GM12872 (cell line): ENCODE data around the gene CPLX3.

Source experiments
- TF ChIP-seq, protein P1 (sequence below): IDR thresholded peaks from 3 replicates; pipeline ENCODE4 v1.5.1; 2011; ENCODE audit warnings: low read depth, mild to moderate bottlenecking, low read length, moderate library complexity; ENCODE audit not compliant: insufficient read depth

Gene CPLX3

DNA sequence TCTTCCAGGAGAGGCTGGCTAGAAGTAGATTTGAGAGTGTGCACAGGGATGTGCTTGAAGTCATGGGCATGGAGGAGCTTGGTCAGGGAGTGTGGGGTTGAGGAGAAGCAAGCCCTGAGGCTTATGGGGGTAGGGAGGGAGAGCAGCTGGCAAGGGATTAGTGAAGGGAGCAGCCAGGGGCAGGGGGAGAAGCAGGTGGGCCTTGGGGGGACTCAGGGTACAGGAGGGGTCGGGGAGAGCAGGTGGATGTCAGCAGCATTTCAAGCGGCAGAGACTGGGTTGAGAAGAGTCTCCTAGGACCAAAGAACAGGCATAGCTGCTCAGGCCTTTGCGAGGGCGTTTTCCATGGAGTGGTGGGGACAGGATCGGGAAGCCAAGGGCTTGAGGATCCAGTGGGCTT lies 17.2 kb upstream of the CPLX3 start:
- TF ChIP-seq, protein P1, sequence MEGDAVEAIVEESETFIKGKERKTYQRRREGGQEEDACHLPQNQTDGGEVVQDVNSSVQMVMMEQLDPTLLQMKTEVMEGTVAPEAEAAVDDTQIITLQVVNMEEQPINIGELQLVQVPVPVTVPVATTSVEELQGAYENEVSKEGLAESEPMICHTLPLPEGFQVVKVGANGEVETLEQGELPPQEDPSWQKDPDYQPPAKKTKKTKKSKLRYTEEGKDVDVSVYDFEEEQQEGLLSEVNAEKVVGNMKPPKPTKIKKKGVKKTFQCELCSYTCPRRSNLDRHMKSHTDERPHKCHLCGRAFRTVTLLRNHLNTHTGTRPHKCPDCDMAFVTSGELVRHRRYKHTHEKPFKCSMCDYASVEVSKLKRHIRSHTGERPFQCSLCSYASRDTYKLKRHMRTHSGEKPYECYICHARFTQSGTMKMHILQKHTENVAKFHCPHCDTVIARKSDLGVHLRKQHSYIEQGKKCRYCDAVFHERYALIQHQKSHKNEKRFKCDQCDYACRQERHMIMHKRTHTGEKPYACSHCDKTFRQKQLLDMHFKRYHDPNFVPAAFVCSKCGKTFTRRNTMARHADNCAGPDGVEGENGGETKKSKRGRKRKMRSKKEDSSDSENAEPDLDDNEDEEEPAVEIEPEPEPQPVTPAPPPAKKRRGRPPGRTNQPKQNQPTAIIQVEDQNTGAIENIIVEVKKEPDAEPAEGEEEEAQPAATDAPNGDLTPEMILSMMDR, result no peak

DNA sequence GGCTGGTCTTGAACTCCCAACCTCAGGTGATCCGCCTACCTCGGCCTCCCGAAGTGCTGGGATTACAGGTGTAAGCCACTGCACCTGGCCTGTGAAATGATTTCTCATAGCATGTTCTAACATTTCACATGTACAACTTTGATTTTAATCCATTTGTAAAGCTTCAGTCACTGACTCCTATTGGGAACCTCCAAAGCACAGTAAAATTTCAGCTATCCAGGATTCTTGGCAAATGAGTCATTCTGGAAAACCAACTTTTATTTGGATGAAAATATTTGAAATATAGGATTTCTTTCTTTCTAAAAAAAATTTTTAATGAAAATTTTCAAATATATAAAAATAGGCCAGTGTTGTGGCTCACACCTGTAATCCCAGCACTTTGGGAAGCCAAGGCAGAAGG lies 16.5 kb upstream of the CPLX3 start:
- TF ChIP-seq, protein P1, result no peak

DNA sequence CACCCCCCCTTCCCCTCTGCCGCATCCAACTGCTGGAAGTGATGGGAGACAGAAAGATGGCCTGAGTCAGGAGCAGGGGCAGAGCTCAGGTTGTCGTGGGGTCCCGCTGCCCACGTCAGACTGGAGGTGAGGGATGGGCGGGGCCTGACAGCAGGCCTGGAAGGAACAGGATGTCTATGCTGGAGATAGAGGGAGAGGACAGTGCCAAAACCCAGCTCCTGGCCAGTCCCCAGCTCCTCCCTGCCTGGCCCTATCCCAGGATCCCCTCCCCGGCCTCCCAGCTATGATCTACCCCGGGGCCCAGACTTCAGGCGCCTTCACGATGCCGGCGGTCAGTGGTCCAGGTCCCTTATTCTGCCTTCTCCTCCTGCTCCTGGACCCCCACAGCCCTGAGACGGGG lies 13.9 kb upstream of the CPLX3 start, which contains the start of gene LMAN1L:
Gene LMAN1L (plus strand): TSS at position 303 of the 400 bp plus-strand sequence. CDS start 20 bp downstream, at position 323.
- TF ChIP-seq, protein P1, result no peak

DNA sequence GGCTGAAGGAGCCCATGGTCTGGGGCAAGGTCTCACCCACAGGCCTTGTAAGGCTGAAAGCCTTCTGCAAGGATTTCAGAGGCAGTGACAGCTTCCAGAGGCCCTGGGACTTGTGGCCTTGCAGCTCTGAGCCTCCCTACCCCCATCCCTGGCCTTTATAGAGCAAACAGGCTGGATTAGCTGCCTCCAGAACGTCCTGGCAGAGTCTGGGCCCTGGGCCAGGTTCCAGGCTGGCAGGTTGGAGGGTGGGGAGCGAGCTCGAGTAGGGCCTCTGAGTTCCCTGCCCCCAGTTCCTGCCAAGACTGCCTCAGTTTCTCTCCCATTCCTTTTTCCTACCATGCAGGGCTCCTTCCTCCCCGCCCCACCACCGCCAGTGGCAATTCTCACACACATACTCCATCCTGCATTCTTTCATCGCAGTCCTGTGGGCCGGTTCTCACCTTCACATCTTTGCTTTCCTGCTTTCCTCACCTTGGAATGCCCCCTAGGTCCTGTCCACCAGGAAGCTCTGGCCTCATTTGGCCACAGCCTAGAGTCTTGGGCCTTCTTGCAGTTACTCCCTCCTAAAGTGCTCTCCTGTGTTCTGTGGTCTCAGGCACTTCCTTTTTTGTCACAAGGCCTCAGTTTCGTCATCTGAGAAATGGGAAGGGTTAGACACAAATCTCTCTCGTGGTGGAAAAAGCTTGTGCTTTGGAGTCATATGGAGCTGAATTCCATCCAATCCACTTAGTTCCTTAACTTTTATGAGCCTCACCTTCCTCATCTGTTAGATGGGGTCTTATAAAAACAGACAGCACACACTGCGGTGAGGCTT lies 11.1 kb upstream of the CPLX3 start:
- TF ChIP-seq, protein P1, result no peak

DNA sequence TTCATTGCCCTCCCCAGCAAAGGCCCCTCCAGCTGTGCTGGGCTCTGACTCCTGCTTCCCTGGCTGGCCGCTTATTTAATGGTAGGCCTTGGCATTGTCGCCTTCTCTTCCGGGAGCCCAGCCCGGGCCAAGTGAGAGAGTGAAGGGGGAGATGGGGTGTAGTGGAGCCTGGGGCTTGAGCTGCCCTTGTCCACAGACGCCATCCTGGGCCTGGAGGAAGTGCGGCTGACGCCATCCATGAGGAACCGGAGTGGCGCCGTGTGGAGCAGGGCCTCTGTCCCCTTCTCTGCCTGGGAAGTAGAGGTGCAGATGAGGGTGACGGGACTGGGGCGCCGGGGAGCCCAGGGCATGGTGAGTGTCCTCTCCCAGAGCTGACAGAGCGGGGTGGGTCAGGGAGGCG lies 10.5 kb upstream of the CPLX3 start:
- TF ChIP-seq, protein P1, result no peak

DNA sequence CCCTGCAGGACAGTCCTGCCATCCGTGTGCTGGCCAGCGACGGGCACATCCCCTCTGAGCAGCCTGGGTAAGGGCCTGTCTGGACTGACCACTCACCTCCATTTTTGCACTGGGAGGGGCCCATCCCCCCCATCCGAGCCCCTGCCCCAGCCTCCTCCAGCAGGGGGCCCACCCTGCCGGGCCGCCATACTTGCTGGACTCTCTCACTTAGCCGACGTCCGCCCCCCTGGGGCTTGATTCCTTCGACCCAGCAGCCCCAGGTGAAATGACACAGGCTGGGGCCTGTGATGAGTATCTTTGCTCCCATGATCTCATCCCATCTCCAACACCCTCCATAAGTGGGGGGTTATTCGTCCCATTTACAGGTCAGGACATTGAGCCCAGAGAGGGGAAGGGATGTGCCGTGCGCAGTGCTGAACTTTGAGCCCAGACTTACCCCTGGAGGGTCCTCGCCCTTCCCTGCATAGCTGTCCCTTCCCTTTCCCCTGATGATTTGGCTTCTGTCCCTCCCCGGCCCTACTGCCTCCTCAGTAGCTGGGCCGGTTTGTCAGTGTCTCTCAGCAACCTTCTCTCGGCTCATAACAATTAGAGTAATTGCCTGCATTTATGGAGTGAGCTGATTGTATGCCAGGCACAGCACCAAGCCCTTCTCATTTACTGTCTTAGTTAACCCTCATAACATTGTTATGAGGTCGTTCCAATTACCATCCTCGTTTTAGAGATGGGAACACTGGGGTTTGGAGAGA lies 9.6 kb upstream of the CPLX3 start:
- TF ChIP-seq, protein P1, result no peak

DNA sequence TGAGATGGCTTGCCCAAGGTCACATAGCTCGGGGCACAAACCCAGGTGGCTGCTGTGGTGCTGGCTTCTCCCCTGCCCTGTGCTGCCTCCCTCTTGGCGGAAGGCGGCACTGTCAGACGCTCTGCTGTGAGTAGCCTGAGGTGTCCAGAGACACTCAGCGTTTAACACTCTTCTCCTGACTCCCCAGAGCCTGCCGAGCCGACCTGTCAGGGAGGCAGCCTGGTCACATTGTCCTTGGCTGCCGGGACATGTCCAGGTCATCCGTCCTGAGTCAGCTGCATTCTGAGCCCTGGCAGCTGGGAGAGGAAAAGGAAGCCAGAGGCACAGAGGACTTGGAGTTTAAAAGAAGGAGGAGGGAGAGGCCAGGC lies 9.1 kb upstream of the CPLX3 start:
- TF ChIP-seq, protein P1, result no peak
